ENCODE results near the gene IL1B.

The IL1B gene

GRCh38 chr2:112836695-112837117 lies at the start of gene IL1B:
Gene IL1B, minus strand, starts transcription at chr2:112836779. Its CDS starts 550 bp downstream, at chr2:112836229.
- H3K36me3 ChIP-seq (ENCODE audit: low read depth): peaks cover 42% of the 10 kb centered on the region
- TF ChIP-seq, protein P1, sequence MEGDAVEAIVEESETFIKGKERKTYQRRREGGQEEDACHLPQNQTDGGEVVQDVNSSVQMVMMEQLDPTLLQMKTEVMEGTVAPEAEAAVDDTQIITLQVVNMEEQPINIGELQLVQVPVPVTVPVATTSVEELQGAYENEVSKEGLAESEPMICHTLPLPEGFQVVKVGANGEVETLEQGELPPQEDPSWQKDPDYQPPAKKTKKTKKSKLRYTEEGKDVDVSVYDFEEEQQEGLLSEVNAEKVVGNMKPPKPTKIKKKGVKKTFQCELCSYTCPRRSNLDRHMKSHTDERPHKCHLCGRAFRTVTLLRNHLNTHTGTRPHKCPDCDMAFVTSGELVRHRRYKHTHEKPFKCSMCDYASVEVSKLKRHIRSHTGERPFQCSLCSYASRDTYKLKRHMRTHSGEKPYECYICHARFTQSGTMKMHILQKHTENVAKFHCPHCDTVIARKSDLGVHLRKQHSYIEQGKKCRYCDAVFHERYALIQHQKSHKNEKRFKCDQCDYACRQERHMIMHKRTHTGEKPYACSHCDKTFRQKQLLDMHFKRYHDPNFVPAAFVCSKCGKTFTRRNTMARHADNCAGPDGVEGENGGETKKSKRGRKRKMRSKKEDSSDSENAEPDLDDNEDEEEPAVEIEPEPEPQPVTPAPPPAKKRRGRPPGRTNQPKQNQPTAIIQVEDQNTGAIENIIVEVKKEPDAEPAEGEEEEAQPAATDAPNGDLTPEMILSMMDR (IDR thresholded peaks at IDR 0.05; ENCODE audit: poor library complexity, severe bottlenecking): no peak
- no peaks in the 10 kb centered on the region for H3K27me3 ChIP-seq (ENCODE audit: insufficient read depth, poor library complexity, severe bottlenecking)
- peak; percentile 82 for ATAC-seq (ENCODE audit: low read depth)
- no peak for DNase-seq (ENCODE audit: low spot score)
- peak within 1 kb of the TSS; percentile 83 for H3K27ac ChIP-seq (ENCODE audit: poor library complexity, severe bottlenecking)
- peak within 1 kb of the TSS; percentile 35 for H3K4me3 ChIP-seq (ENCODE audit: severe bottlenecking)
- H3K4me1 ChIP-seq (ENCODE audit: insufficient read depth, poor library complexity, severe bottlenecking): peaks cover 45% of the 10 kb centered on the region
- no peaks in the 10 kb centered on the region for H3K9me3 ChIP-seq (ENCODE audit: severe bottlenecking)

DNA sequence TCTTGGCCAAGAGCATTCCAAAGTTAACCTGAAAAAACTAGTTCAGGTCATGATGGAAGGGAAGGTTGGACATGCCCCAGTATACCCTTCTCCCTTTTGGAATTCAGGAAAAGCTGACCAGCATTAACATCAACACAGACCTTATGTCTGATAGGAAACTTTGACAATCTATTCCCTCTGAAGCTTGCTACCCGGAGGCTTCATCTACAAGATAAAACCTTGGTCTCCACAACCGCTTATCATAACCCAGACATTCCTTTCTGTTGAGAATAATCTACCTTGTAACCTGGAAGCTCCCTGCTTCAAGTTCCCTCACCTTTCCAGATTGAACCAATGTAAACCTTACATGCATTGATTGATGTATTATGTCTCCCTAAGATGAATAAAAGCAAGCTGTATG lies 49.7 kb upstream of the IL1B start:
- DNase-seq (ENCODE audit: low spot score) (no peak), ATAC-seq (ENCODE audit: low read depth) (no peak)
- H3K36me3 ChIP-seq (ENCODE audit: low read depth): no peaks in the 10 kb centered on the region
- TF ChIP-seq, protein P1 (IDR thresholded peaks at IDR 0.05; ENCODE audit: poor library complexity, severe bottlenecking): no peak
- H3K27me3 ChIP-seq (ENCODE audit: insufficient read depth, poor library complexity, severe bottlenecking): no peaks in the 10 kb centered on the region
- no peak overlapping the region for H3K27ac ChIP-seq (ENCODE audit: poor library complexity, severe bottlenecking)
- H3K4me3 ChIP-seq (ENCODE audit: severe bottlenecking): no peak overlapping the region
- H3K9me3 ChIP-seq (ENCODE audit: severe bottlenecking): no peaks in the 10 kb centered on the region
- H3K4me1 ChIP-seq (ENCODE audit: insufficient read depth, poor library complexity, severe bottlenecking): peaks cover 23% of the 10 kb centered on the region

DNA sequence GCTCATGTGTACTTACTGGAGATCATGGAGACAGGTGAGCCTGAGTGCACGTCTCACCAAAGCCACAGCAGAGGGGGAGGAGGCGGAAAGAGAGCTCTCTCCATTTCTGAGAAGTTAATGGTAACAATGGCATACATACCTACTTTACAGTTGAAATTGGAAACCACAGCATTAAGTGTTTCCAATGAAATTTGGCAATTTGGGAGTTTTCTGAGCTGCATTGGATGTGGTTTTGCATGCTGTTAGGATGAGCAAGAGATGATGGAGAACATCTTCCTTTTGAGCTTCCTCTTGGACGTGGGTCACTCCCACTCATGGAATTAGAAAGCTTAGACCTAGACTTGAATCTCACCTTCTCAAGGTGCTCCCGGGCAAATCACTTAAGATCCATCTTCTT lies 48.9 kb upstream of the IL1B start:
- no peaks in the 10 kb centered on the region for H3K9me3 ChIP-seq (ENCODE audit: severe bottlenecking)
- ATAC-seq (ENCODE audit: low read depth) (no peak; the same call in 2 of the 3 replicates), DNase-seq (ENCODE audit: low spot score) (no peak)
- H3K36me3 ChIP-seq (ENCODE audit: low read depth): no peaks in the 10 kb centered on the region
- no peak overlapping the region for H3K4me3 ChIP-seq (ENCODE audit: severe bottlenecking)
- H3K27me3 ChIP-seq (ENCODE audit: insufficient read depth, poor library complexity, severe bottlenecking): no peaks in the 10 kb centered on the region
- H3K4me1 ChIP-seq (ENCODE audit: insufficient read depth, poor library complexity, severe bottlenecking): peaks cover 23% of the 10 kb centered on the region
- TF ChIP-seq, protein P1 (IDR thresholded peaks at IDR 0.05; ENCODE audit: poor library complexity, severe bottlenecking): no peak
- peak overlapping the region; percentile 99 for H3K27ac ChIP-seq (ENCODE audit: poor library complexity, severe bottlenecking)

DNA sequence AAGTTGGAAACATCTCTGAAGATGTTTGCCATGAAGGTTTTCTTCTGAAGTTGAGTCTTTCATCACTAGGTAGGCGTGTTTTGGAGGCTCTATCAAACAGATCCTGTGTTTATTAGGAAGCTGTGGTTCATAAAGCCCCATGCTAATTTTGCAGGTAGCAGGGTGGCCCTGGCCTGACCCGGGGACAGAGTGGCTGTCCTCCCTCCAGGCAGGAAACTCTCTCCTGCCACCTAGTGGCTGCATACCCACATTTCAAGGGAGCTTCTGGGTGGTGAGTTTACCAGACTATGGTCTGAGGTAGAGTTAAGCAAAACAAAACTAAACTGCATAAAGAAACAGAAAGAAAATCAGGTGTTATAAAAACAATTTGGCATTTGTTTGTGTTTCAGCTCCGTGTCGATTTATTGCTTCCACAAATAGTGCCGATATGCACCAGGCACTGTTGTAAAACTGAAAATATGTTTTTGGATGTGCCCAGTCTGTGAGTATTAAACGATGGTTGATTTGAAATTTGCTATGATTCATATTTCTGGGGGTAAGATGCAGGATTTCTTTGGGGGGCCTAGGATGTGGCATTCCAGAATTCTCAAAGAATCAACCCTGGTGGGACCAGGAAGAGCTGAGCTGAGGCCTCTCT lies 48.4 kb upstream of the IL1B start:
- H3K27me3 ChIP-seq (ENCODE audit: insufficient read depth, poor library complexity, severe bottlenecking): no peaks in the 10 kb centered on the region
- TF ChIP-seq, protein P1 (IDR thresholded peaks at IDR 0.05; ENCODE audit: poor library complexity, severe bottlenecking): peak; percentile 77
- no peaks in the 10 kb centered on the region for H3K9me3 ChIP-seq (ENCODE audit: severe bottlenecking)
- H3K4me1 ChIP-seq (ENCODE audit: insufficient read depth, poor library complexity, severe bottlenecking): peaks cover 27% of the 10 kb centered on the region
- ATAC-seq (ENCODE audit: low read depth): no peak
- H3K27ac ChIP-seq (ENCODE audit: poor library complexity, severe bottlenecking): peak overlapping the region; percentile 99
- no peak overlapping the region for H3K4me3 ChIP-seq (ENCODE audit: severe bottlenecking)
- H3K36me3 ChIP-seq (ENCODE audit: low read depth): no peaks in the 10 kb centered on the region
- no peak for DNase-seq (ENCODE audit: low spot score)

DNA sequence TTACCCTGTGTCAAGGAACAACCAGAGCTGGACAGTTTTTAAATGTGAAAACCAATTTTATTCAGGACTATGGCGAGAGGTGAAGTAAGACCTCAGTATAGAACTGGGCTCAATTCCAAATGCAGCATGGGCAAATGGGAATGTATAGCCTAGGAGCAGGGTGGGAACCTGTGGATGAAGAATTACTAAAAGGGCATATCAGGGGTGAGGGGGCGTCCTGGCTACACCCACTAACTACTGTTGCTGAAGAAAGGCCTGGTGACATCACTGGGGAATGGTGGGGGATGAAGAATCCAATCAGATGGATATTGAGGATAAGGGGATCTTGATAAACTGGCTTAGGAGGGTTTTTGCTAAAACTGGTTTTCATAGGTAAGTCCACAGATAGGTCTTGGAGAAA lies 47.1 kb upstream of the IL1B start:
- no peaks in the 10 kb centered on the region for H3K9me3 ChIP-seq (ENCODE audit: severe bottlenecking)
- no peaks in the 10 kb centered on the region for H3K36me3 ChIP-seq (ENCODE audit: low read depth)
- H3K27ac ChIP-seq (ENCODE audit: poor library complexity, severe bottlenecking): peak overlapping the region; percentile 99
- TF ChIP-seq, protein P1 (IDR thresholded peaks at IDR 0.05; ENCODE audit: poor library complexity, severe bottlenecking): no peak
- no peak overlapping the region for H3K4me3 ChIP-seq (ENCODE audit: severe bottlenecking)
- H3K27me3 ChIP-seq (ENCODE audit: insufficient read depth, poor library complexity, severe bottlenecking): no peaks in the 10 kb centered on the region
- ATAC-seq (ENCODE audit: low read depth): no peak
- no peak for DNase-seq (ENCODE audit: low spot score)
- peaks cover 34% of the 10 kb centered on the region for H3K4me1 ChIP-seq (ENCODE audit: insufficient read depth, poor library complexity, severe bottlenecking)
